ENCODE results near the gene UBE2S.
A peak's percentile ranks its signal among the peaks of the same experiment; 100 is the strongest.

UBE2S gene

GRCh38 chr19:55383279-55384130 lies 24.1 kb downstream of the UBE2S start:
- DNase-seq (ENCODE audit: low read depth), result no peak

GRCh38 chr19:55382522-55383054 lies 25.0 kb downstream of the UBE2S start:
- DNase-seq (ENCODE audit: low read depth), result no peak

DNA sequence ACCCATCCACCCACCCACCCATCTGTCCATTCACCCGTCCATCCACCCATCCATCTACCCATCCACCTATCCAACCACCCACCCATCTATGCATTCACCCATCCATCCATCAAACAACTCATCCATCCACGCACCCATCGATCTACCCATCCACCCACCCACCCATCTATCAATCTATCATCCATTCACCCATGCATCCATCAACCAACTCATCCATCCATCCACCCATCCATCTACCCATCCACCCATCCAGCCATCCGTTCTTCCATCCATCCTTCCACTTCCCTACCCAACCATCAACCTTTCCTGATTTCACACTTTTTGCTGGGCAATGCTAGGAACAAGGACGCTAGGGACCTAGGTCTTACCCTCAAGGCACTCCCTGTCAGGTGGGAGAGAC lies 25.6 kb downstream of the UBE2S start:
- no peak for DNase-seq (ENCODE audit: low read depth)

DNA sequence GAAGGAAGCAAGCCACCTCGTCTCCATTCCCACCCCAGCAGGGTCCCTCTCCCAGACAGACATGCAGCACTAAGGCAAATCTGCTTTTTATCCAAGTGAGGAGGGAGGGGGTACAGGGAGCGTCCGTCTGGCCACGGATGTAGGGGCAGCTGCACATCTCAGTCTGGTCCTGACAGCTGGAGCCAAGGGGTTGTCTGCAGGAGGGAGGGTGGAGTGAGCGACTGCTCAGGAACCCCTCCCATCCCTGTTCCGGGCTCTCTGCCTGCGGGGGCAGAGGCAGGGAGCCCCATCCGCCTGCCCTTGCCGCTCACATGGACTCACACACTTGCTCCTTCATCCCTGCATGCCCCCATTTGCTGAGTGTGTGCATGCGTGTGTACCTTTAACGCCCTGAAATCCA lies 28.4 kb downstream of the UBE2S start:
- no peak for DNase-seq (ENCODE audit: low read depth)

DNA sequence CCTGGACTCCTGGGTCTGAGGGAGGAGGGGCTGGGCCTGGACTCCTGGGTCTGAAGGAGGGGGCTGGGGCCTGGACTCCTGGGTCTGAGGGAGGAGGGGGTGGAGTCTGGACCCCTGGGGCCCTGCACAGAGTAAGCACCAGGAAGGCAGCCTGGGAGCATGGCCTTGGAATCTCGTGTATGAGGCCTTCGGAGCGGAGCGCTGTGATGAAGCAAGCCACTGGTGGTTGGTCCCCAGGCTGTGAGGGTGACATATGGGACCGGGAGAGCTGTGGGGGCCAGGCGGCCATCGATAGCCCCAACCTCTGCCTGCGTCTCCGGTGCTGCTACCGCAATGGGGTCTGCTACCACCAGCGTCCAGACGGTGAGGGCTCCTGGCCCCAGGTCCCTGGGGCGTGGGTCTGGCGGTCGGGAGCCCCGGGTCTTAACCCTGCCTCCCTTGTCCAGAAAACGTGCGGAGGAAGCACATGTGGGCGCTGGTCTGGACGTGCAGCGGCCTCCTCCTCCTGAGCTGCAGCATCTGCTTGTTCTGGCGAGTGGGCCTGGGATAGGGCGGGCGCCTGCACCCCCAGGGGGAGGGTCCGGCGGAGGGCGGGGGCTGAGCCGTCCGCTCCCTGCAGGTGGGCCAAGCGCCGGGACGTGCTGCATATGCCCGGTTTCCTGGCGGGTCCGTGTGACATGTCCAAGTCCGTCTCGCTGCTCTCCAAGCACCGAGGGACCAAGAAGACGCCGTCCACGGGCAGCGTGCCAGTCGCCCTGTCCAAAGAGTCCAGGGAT lies 30.0 kb downstream of the UBE2S start:
- no peak for DNase-seq (ENCODE audit: low read depth)

- no peak for DNase-seq (ENCODE audit: low read depth)
Observed at GRCh38 chr19:55376241-55376933, 31.2 kb downstream of the UBE2S start, which contains the start of gene TMEM190. TMEM190 (plus strand) TSS chr19:55376826; CDS start chr19:55376854, 28 bp downstream.

DNA sequence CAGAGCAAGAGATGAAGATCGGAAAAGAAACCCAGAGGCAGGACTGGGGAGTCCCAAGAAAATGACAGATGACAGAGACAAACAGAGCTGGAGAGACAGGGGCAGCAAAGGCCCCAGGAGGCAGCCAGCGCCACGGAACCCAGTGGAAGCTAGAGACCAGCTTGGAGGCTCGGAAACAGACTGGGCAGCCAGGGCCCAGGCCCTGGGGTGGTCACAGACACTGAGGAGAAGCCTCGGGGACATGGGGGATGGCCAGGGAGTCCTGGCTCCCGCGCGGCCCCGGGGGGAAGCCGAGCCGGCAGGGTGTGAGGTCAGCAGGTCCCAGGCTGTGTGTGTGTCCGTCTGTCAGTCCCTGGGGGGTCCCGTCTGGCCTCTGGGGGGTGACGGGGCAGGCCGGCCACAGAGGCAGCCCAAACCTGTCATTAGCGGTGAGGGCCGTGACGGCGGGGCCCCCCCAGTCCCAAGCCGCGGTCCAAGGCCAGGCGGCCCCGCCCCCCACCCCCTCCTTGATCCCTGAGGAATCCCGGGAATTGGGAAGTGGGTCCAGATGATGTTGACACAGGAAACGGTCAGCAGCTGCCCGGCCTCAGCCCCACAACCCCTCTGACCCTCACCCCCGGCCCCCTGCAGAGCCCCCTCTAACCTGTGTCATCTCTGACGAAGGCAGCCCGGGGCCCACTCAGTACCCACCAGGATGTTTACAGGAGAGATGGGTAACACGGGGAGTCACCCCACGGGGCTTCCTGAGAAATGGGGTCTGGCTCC lies 33.4 kb downstream of the UBE2S start:
- no peak for DNase-seq (ENCODE audit: low read depth)

- DNase-seq (ENCODE audit: low read depth), result no peak
Observed at GRCh38 chr19:55373306-55373992, 34.1 kb downstream of the UBE2S start.

DNA sequence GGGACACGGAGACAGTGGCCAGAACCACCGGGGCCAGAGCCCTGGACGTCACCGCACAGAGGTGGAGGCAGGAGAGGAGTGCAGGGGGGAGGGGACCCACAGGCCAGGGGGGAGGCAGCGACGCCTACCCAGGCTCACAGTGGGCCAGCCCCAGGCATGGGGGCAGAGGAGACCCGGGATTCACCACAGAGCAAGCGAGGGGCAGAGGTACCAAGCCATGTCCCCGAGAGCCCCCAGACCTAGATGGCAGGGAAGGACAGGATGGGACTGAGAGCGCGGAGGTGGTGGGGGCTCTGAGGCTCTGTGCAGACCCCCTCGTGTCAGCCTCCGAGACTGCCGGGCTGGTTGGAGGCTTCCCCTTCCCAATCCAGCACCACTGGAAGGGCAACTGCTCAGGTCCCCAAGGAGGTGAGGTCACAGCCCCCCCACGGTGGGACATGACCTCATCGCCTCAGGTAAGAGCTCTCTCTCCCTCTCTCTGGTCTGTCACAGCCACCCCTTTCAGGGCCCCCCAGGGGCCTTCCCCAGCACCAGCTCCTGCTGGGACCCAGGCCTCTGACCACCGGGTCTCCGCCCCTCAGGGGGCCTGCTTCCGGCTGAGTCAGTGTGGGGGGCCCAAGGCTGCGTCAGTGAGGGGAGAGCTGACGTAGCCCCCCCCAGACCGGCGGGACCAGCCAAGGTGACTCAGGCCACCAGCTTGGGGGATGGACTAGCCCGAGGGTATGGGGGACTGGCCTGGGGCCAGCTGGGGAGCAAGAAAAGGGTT lies 35.1 kb downstream of the UBE2S start:
- DNase-seq (ENCODE audit: low read depth), result no peak

GRCh38 chr19:55370305-55370988 lies 37.1 kb downstream of the UBE2S start, which contains the start of gene IL11:
IL11 (minus strand) TSS chr19:55370463; CDS start chr19:55370310, 153 bp downstream.
- no peak for DNase-seq (ENCODE audit: low read depth)

DNA sequence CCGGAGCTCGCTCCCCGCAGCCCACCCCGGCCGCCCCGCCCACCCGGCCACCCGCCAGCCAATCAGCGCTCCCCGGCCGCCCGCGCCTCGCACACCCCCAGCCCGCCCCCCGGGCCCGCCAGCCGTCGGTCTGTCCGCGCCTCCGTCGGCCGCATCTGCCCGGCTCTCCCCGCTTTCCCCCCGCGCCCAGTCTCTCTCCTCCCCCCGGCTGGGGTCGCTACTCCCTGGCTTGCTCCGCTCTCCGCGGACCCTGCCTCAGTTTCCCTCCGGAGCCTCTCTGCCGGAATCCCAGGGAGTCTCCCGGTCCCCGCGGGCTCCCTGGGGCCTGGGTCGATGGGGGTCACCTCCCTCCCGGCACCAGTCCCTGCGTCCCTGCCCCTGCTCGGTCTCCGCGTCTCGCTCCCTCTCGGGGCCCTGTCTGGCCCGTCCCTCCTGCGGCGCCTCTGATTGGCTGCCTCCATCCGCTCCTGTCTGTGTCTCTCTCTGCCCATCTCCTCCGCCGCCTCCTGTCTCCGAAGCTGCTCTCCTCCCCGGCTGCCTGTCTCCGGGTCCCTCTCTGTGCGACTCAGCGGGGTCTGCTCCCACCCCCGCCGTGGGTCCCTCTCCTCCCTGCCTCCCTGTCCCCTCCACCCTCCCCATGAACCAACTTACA lies 37.8 kb downstream of the UBE2S start:
- peak; percentile 41 for DNase-seq (ENCODE audit: low read depth)

- DNase-seq (ENCODE audit: low read depth), result no peak
Observed at GRCh38 chr19:55368701-55369563, 38.7 kb downstream of the UBE2S start.

GRCh38 chr19:55368106-55368505 lies 39.5 kb downstream of the UBE2S start:
- DNase-seq (ENCODE audit: low read depth), result no peak

DNA sequence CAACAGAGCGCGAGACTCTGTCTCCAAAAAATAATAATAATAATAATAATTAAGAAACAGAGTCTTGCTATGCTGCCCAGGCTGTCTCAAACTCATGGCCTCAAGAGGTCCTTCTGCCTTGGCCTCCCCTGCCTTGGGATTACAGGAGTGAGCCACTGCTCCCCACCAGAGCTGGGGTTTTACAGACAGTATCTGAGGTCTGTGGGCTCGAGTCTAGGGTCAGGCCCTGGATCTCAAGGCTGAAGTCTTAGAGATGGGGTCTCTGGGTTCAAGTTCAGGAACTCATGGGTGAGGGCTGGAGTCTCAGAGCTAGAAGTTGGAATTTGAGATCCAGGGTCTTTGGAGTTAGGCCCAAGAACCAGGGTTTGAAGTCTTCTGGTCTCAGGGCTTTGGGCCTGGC lies 40.8 kb downstream of the UBE2S start:
- no peak for DNase-seq (ENCODE audit: low read depth)

- no peak for DNase-seq (ENCODE audit: low read depth)
Observed at GRCh38 chr19:55365964-55366363, 41.6 kb downstream of the UBE2S start.

DNA sequence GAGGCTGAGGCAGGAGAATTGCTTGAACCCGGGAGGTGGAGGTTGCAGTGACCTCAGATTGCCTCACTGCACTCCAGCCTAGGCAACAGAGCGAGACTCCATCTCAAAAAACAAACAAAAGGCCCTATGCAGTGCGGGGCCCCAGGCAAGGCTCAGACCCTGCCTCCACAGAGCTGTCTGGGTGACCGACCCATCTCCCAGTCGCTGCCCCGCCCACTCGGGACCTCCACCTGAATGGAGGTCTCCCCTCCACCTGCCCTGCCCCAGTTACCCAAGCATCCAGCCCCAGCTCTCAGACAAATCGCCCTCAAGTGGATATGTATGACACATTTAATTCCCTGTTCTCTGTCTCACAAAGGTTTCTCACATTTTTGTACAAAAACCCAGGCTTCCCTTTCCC lies 42.3 kb downstream of the UBE2S start:
- DNase-seq (ENCODE audit: low read depth), result no peak

GRCh38 chr19:55362990-55363716 lies 44.4 kb downstream of the UBE2S start, which contains the start of gene GARIN5B:
GARIN5B (minus strand) TSS chr19:55363260; CDS start chr19:55363066, 194 bp downstream.
- no peak for DNase-seq (ENCODE audit: low read depth)
